ENCODE measurements around the gene TCEAL5.

DNA sequence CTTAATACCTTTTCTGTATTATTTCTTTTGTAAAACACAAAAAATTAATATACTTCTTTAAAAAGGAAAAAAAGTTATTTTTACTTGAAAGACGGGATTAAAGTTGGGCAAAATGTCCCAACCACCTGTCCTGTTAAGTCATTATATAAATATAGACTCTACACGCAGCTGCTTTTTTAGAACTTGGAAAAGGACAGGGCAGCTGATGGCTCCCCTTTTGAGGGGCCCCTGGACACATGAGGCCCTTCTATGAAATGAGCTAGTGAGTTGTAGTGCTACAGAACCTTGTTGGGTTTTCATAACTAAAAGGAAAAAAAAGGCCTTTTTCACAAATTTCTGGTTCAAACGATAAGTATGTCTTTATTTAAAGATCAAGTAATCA is 34.8 kb upstream of the TCEAL5 start:
- TF ChIP-seq, protein P1, sequence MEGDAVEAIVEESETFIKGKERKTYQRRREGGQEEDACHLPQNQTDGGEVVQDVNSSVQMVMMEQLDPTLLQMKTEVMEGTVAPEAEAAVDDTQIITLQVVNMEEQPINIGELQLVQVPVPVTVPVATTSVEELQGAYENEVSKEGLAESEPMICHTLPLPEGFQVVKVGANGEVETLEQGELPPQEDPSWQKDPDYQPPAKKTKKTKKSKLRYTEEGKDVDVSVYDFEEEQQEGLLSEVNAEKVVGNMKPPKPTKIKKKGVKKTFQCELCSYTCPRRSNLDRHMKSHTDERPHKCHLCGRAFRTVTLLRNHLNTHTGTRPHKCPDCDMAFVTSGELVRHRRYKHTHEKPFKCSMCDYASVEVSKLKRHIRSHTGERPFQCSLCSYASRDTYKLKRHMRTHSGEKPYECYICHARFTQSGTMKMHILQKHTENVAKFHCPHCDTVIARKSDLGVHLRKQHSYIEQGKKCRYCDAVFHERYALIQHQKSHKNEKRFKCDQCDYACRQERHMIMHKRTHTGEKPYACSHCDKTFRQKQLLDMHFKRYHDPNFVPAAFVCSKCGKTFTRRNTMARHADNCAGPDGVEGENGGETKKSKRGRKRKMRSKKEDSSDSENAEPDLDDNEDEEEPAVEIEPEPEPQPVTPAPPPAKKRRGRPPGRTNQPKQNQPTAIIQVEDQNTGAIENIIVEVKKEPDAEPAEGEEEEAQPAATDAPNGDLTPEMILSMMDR (conservative IDR thresholded peaks at IDR 0.05 in 1 of 2, IDR thresholded peaks at IDR 0.05 in 1 of 2; ENCODE audit: extremely low read depth in 1 of 2, insufficient read depth in 1 of 2, low read depth in 1 of 2, low read length in 2 of 2) = no peak
- no peak for TF ChIP-seq EZH2 (IDR thresholded peaks at IDR 0.05; ENCODE audit: borderline replicate concordance, low read length)
